CD4-positive, alpha-beta T cell treated with Interleukin-15 for 4 hours (primary cell): Measurements from ENCODE around the gene CA5A.
"Not testable (repeated sequence)": the region's sequence is repeated elsewhere in the genome, so short reads cannot be mapped to it uniquely, and the experiment has no call there.

Experiments
- DNase-seq: peaks from one replicate; pipeline ENCODE4 v3.0.0-alpha.2; 2020; ENCODE audit warnings: low spot score

The CA5A gene

GRCh38 chr16:87894005-87894404 lies 42.3 kb downstream of the CA5A start:
- not testable (repeated sequence) for DNase-seq

GRCh38 chr16:87891764-87892163 lies 44.6 kb downstream of the CA5A start:
- DNase-seq: no peak

GRCh38 chr16:87889762-87890161 lies 46.6 kb downstream of the CA5A start:
- not testable (repeated sequence) for DNase-seq

GRCh38 chr16:87888346-87888745 lies 48.0 kb downstream of the CA5A start:
- not testable (repeated sequence) for DNase-seq

- not testable (repeated sequence) for DNase-seq
Measured at GRCh38 chr16:87887931-87888330, 48.4 kb downstream of the CA5A start.

- not testable (repeated sequence) for DNase-seq
Measured at GRCh38 chr16:87885371-87885967, 50.9 kb downstream of the CA5A start.

- DNase-seq: no peak
Measured at GRCh38 chr16:87882436-87883019, 53.8 kb downstream of the CA5A start.

- DNase-seq: no peak
Measured at GRCh38 chr16:87881324-87882200, 54.8 kb downstream of the CA5A start.

GRCh38 chr16:87880117-87880696 lies 56.1 kb downstream of the CA5A start:
- DNase-seq: no peak

- DNase-seq: not testable (repeated sequence)
Measured at GRCh38 chr16:87879411-87880013, 56.8 kb downstream of the CA5A start.

GRCh38 chr16:87878704-87879103 lies 57.6 kb downstream of the CA5A start:
- no peak for DNase-seq

GRCh38 chr16:87877942-87878507 lies 58.3 kb downstream of the CA5A start:
- DNase-seq: no peak

GRCh38 chr16:87874639-87875427 lies 61.5 kb downstream of the CA5A start:
- peak; percentile 52 for DNase-seq

GRCh38 chr16:87870418-87871291 lies 65.7 kb downstream of the CA5A start:
- not testable (repeated sequence) for DNase-seq

- DNase-seq: not testable (repeated sequence)
Measured at GRCh38 chr16:87869879-87870417, 66.4 kb downstream of the CA5A start.

- peak; percentile 80 for DNase-seq
Measured at GRCh38 chr16:87869061-87869878, 67.1 kb downstream of the CA5A start, which contains the start of gene SLC7A5. SLC7A5 (minus strand) TSS chr16:87869507; CDS start chr16:87869422, 85 bp downstream.

- peak; percentile 79 for DNase-seq
Measured at GRCh38 chr16:87868254-87869029, 67.9 kb downstream of the CA5A start.
